T-helper 2 cell treated with Interferon-gamma antibody and Interleukin-4, amounts not matched to agents 100 ng/mL and 5 ng/mL, for 36 hours (primary cell): ENCODE measurements around the gene C16orf90. TPM values are rescaled to one million over a fixed set of nuclear protein-coding genes. Genes with fewer than 3 reads are reported as not detected.

ENCODE experiments used
- intact Hi-C: fragments of 100-400 bp; cut with micrococcal nuclease; formaldehyde crosslinking; loops from one replicate; pipeline ENCODE4 v1.15.1; 2023
- total RNA-seq: library from RNA; stranded (reverse); gene quantifications from 2 replicates; pipeline ENCODE4 v1.2.3, GENCODE V29; 2022

The C16orf90 gene
- total RNA-seq, 1 donor from 2014 or later = not detected

DNA sequence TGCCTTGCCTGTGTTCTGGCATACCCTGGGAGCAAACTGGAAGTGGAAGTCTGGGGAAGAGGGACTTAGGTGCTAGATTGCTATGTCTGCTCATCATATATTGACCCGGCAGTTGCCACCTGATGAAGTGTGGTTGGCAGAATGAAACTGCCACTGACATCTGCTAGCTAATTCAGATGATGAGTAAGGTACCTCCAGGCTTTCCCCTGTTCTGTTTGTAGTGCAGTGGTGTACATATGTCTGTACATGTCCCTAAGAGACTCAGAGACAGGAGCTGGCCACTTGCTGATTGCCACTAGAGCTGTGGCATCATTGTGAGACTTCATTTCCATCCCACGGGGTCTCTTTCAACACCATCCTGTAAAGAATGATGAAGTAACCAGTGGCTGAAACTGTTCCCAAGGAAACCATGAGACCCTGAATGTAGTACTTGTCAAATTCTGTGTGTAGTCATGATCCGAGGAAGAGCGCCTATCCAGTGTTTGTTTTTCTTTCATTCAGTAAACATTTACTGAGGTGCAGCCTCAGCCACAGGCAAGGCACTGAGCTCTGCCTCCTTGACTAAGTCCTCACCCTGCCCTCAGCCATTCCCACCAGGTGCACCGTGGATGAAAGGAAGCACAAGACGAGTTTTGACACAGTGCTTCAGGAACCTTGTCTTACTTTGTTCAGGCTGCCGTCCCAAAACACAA, 18.7 kb upstream of the C16orf90 start:
- intact Hi-C loops = no loop called here

DNA sequence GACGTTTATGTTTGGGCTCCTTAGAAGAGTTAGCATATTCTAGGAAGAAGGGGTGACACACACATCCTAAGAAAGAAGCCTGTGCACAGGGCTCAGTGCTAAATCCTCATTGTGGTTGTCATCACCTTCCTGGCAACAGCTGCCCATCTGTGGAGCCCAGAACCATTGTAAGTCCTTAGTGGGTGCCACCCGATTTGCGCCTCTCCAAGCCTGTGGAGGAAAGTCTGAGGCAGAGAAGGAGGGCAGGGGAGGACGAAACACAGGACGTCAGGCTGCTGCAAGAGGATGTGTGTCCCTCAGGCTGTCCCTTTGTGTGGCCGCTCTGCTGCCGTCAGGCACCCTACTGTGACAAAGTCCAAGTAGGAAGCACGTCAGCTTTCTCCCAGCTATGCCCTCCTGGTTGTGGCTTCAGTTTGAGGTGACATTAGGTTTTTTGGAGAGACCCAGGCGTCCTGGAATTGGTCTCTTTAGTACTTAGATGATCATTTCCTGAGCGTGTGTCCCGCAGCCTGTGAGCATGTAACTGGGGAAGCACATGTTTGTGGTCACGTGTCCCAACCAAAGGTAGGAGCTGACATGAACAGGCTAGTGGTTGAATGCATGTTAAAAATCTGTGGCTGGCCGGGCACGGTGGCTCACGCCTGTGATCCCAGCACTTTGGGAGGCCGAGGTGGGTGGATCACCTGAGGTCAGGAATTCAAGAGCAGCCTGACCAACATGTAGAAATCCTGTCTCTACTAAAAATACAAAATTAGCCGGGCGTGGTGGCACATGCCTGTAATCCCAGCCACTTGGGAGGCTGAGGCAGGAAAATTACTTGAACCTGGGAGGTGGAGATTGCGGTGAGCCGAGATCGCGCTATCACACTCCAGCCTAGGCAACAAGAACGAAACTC, 16.2 kb upstream of the C16orf90 start:
- intact Hi-C loops = no loop called here

DNA sequence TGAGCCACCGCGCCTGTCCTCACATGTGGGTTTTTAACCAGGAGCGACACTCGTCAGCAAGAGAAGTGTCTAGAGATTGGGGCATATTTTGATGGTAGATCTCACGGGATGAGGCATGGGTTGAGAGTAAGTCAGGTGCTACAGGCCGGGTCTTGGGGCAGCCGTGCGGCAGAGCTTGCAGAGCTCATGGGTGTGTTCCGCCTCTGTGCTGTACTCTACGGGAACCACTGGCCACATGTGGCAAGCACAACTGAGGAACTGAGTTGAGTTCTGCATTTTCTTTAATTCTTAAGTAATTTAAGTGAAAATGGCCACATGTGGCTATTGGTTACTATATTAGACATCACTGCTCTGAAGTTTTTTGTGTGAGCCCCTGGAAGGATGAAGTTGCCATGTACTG, 15.1 kb upstream of the C16orf90 start:
- intact Hi-C loops = no loop called here

DNA sequence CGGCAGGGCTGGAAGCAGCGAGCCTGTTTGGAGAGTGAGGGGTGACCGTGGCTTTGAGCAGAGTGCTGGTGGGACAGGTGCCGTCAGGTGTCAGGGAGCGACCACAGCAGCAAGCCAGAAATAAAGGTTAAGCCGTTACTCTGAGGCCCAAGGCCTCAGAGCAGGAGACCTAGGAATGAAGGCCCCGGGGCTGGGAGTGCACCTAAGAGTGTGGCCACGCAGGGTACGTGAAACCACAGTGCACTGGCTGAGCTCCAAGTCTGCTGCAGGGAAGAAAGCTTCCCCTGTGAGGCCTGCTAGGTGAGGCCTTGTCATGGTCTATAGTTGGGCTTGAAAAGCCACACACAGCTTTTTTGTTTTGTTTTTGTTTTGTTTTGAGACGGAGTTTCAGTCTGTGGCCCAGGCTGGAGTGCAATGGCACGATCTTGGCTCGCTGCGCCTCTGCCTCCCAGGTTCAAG, 14.2 kb upstream of the C16orf90 start:
- intact Hi-C loops = loop anchor here (10.0 kb wide), 1 partner anchor 485 kb away; the partner anchor contains the start of genes HCFC1R1, THOC6 and TNFRSF12A

DNA sequence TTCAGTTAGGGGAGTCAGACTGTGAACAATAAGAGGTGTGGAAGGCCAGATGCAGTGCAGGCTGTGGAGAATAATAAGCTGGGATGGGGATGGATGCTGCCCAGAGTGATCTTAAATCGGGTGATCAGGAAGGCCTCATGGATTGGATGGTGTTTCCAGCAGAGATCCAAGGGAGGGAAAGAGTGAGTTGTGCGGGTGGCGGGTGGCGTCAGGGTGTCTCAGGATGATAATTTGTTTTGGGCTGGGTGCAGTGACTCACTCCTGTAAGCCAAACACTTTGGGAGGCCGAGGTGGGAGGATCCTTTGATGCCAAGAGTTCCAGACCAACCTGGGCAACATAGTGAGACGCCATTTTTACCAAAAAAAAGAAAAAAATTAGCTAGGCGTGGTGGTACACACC, 13.4 kb upstream of the C16orf90 start:
- intact Hi-C loops = loop anchor here (10.0 kb wide), 1 partner anchor 484 kb away; the partner anchor contains the start of genes HCFC1R1, THOC6 and TNFRSF12A

DNA sequence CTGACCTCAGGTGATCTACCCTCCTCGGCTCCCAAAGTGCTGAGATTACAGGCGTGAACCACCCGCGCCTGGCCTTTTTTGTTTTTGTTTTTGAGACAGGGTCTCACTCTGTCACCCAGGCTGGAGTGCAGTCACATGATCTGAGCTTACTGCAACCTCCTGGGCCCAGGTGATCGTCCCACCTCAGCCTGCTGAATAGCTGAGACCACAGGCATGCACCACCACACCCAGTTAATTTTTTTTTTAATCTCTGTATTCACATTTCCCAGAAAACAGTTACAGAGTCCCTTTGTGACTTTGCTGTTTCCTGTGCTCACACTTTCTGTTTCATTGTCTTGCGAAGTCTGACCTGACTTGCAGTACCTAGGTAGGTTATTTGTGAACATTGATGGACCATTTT, 8.2 kb upstream of the C16orf90 start:
- intact Hi-C loops = loop anchor here (2.0 to 10.0 kb wide), 2 partner anchors 73 to 479 kb away; partner anchors contain the start of genes HCFC1R1, NLRC3, THOC6 and TNFRSF12A

DNA sequence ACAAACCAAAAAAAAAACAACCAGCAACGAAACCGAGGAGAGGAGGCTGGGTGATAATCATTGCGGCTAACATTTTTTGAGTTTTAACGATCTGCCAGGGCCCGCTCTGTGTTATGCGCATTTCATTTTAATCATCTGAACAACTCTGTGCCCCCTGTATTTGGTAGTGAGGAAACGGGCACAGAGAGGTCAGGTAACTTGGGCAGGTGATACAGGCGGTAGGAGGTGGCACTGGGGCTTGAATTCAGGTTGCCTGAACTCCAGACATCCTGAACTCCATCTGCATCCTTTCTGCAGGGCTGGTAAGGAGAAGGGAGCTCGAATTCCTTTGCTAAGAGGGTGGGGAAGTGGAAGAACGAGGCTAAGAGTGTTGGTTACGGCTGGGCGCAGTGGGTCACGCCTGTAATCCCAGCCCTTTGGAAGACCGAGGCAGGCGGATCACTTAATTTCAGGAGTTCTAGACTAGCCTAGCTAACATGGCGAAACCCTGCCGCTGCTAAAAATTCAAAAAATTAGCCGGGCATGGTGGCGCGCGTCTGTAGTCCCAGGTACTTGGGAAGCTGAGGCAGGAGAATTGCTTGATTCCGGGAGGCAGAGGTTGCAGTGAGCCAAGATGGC, 6.6 kb upstream of the C16orf90 start:
- intact Hi-C loops = loop anchor here (2.0 to 10.0 kb wide), 4 partner anchors 43 to 477 kb away; partner anchors contain the start of genes HCFC1R1, NLRC3, THOC6 and TNFRSF12A

DNA sequence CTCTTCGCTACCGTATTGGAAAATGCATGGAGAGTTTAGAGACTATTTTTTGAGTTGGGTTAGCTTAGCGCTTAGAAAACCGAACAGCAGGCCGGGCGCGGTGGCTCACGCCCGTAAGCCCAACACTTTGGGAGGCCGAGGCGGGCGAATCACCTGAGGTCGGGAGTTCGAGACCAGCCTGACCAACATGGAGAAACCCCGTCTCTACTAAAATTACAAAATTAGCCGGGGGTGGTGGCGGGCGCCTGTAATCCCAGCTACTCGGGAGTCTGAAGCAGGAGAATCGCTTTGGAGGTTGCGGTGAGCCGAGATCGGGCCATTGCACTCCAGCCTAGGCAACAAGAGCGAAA, 6.1 kb upstream of the C16orf90 start:
- intact Hi-C loops = loop anchor here (2.0 to 10.0 kb wide), 3 partner anchors 43 to 477 kb away; partner anchors contain the start of genes HCFC1R1, THOC6 and TNFRSF12A

DNA sequence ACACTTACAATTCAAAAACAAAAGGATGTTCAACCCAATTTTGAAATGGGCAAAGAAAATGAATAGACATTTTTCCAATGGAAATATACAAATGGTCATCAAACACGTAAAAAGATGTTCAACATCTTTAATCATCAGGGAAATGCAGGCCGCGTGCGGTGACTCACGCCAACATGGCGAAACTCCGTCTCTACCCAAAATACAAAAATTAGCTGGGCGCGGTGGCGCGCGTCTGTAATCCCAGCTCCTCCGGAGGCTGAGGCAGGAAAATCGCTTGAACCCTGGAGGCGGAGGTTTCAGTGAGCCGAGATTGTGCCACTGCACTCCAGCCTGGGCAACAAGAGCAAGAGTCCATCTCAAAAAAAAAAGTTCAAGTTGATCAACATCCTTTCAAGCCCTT, 3.7 kb upstream of the C16orf90 start:
- intact Hi-C loops = no loop called here

DNA sequence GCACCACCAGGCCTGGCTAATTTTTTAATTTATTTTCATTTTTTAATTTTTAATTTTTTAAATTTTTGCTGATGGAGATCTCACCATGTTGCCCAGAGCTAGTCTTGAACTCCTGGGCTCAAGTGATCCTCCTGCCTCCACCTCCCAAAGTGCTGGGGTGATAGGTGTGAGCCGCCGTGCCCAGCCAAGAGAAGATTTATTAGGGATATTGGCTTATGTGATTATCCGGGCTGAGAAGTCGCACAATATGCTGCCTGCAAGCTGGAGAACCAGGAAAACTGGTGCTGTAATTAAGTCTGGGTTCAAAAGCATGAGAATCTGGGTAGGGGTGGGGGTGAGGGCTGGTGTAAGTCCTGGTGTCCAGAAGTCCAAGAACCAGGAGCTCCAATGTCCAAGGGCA, 2.5 kb upstream of the C16orf90 start:
- intact Hi-C loops = no loop called here

DNA sequence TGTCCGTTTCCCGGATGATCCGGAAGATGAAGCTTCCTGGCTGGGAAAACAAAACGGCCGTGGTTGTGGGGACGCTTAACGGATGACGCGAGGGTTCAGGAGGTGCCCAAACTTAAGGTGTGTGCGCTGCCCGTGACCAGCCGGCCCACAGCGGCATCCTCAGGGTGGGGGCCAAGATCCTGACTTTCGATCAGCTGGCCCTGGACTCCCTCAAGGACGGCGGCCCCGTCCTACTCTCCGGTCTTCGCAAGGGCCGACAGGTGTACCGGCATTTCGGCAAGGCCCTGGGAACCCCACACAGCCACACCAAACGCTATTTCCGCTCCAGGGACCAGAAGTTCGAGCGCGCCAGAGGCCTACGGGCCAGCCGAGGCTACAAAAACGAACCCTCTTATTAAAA, 1.1 kb upstream of the C16orf90 start:
- intact Hi-C loops = no loop called here

DNA sequence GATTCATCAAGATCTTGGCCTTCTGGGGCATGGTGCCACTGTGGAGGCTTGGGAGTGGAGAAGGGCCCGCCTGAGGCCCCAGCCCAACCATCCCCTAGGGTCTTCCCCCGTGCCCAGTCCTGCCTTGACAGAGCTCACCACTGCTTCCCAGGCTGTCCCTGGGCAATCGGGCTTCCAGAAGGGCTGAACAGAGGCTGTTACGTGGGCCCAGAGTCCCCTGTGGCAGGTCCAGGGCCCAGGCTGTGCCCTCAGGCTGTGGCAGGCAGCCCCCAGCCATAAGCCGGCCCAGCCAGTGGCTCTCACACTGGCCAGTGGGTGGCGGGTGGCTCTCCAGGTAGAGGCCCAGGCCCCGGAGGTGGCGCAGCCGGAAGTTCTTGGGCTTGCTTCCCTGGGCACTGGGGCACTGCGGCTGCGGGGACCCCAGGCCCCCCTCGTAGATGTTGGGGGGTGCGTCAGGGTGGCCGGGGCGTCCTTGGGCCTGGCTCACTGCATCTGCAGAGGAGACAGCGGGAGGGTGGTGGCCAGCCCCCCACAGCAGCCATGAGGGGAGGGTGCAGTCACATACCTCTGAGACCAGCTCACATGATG, 809 bp downstream of the C16orf90 start:
- intact Hi-C loops = no loop called here

DNA sequence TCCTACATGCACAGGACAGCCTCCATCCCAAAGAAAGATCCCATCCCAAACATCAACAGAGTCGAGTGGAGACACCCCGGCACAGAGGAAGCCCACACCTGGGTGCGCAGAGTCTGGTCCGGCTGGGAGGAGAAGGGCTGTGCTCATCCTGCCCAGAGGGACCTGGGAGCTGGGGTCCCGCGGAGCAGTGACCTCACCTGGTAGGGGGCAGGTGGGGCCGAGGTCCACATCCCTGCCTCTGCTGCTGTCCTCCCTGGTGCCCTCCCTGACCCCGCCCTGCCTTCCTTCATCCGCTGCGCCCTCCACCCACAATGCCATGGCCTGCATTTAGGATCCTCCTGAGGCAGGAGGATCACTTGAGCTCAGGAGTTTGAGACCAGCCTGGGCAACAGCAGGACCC, 2.9 kb downstream of the C16orf90 start:
- intact Hi-C loops = no loop called here

DNA sequence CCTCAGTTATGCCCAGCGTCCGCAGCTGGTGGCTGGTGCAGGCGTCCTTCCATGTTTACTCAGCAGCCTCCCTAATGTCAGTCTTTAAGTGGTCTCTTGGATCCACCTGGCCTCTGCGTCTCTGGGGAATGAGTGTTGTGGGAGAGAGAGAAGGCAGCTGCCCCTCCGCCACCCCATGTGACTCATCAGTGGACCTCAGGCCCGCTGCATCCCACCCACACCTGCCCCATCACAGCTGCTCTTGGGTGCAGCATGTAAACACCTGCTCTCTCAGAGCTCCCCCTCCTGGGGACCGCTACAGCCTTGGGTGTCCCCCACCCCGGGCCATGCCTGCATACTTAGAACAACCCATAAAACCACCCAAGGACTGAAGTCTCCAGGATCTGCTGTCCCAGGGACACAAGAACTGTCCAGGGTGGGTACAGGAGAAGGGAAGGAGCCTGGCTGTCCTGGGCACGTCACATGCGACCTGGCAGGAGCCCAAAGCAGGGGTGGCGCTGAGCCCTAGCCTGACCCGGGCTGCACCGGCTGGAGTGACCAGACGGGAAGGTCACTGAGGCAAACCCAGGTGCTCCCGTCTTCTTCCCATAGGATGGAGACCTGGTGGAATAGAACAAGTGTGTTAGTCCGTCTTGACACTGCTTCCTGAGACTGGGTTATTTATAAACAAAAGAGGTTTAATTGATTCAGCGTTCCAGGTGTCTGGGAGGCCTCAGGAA, 4.2 kb downstream of the C16orf90 start:
- intact Hi-C loops = no loop called here

DNA sequence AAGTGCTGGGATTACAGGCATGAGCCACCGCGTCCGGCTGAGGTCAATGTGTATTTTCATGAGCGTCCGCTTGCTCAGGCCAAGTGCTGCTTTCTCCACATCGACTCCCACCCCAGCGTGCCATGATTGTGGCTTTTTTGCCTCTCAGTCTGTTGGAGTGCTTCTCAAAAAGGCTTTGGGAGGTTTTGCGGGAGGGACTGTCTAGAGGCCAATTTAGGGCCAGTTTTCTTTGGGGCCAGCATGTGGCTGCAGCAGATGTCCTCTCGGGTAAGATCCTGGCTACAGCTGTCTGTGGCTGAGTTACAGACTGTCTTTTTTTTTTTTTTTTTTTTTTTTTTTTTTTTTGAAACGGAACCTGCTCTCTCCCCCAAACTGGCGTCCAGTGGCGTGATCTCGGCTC, 6.5 kb downstream of the C16orf90 start:
- intact Hi-C loops = no loop called here

DNA sequence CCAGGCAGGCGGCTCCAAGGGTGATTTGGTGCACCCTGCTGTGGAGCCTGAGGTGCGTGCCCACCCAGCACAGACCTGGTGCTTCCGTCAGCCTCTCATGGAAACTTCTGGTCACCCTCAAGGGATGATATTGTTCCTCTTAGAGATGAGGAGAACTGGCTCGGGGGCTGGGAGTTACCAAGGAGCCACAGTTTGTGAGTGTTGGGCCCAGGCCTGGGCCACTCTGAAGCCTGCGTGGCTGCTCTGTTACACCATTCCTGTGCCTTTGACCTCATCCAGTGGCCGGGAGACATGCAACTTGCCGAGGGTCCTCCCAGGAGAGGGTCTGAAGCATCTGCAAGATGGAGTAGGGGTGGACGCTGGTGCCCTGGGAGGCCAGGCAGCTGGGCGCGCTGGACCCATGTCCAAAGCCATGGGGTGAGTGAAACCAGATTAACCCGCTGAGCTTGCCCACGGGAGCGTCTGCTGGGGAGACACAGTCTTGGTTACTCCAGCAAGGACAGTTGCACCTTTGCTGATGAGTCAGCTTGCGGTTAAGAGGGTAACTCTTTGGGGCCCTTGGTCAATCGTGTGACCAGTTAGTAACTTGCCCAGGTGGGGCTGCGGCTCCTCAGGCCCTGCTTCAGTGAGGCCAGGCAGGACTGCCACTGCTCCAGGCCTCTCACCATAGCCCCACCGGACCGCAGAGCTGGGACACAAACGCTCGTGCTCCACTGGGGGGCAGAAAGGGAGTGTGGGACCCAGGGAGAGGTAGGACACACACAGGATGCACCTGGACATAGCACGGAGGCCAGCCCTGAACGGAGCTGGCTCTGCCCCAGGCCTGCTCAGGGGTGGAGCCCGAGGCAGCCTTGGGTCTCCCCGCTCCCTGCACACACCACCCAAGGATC, 7.5 kb downstream of the C16orf90 start:
- intact Hi-C loops = no loop called here

DNA sequence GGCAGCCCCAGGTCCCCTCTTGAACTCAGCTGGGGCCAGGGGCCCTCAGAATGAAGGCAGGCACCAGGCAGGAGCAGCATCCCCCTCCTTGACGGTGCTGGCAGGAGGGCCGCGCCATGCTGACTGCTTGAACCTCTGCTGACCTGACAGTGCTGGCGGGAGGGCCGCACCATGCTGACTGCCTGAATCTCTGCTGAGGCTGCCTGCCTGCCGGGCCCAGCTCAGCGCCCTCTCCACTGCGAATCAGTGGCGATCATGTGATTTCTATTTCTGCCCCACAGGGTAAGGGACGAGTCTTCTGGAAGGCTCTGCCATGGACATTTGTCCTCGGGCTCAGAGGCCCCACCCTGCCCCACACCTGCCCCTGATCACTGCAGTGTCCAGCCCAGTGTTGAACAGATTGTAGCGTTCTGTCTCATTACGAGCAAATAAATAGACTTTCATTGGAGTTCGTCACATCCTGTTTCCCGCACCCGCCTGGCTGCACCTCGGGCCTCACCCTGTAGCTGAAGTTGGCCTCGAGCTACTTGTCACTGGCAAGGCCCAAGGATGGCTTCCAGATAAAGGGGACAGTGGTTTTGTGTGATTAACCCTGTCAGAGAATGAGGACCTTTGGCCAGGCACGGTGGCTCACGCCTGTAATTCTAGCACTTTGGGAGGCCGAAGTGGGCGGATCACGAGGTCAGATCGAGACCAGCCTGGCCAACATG, 8.6 kb downstream of the C16orf90 start:
- intact Hi-C loops = no loop called here

DNA sequence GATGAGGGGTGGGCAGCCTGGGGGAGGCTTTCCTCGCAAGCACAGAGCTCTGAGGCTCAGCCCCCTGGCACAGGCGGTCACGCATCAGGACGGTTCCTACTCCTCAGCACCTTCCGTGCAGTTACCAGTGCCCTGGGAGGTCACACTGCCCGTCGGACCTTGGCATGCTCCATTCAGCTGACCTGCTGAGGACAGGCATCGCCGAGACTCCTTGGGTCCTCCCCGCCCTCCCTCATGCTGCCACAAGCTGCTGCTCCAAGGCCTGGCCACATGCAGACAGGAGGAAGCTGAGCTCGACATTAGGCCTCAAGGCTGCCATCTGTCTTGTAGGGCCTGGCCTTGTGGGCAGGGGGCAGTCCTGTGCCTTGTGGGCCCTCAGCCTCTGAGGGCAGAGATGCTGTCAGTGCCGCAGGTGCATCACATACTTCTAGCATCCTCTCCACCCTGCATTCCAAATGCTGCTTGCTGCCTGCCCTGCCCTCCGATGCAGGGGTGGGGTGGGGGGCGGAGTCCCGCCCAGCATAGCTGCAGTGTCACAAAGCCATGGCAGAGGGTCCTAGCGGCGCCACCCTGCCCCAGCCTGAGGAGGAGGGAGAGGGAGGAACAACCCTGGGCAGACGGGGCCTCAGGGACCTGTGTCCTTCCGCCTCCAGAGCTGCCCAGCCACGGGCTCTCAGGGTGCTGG, 9.3 kb downstream of the C16orf90 start:
- intact Hi-C loops = no loop called here
